GM18517 (cell line): ENCODE data around the gene ZC3H14.
"Not testable (repeated sequence)": the region's sequence is repeated elsewhere in the genome, so short reads cannot be mapped to it uniquely, and the experiment has no call there.

ENCODE experiments used
- ATAC-seq: cut with Tn5 transposase; IDR thresholded peaks from one replicate; pipeline ENCODE4 v1.9.1; 2021; ENCODE audit warnings: mild to moderate bottlenecking, moderate library complexity; ENCODE audit not compliant: unreplicated experiment

The ZC3H14 gene

GRCh38 chr14:88562831-88563686 is at the start of gene ZC3H14:
ZC3H14 (plus strand) TSS chr14:88563037; CDS start chr14:88563134, 97 bp downstream.
- peak; percentile 90 for ATAC-seq

- ATAC-seq, result no peak
Observed at GRCh38 chr14:88515499-88516221, 47.2 kb upstream of the ZC3H14 start.

GRCh38 chr14:88516861-88517357 is 45.9 kb upstream of the ZC3H14 start:
- ATAC-seq, result no peak

- ATAC-seq, result no peak
Observed at GRCh38 chr14:88518592-88519512, 44.0 kb upstream of the ZC3H14 start.

GRCh38 chr14:88519907-88520306 is 42.9 kb upstream of the ZC3H14 start:
- no peak for ATAC-seq

- ATAC-seq, result no peak
Observed at GRCh38 chr14:88521818-88522217, 41.0 kb upstream of the ZC3H14 start.

GRCh38 chr14:88522393-88522792 is 40.4 kb upstream of the ZC3H14 start:
- ATAC-seq, result no peak

- ATAC-seq, result not testable (repeated sequence)
Observed at GRCh38 chr14:88529889-88530288, 32.9 kb upstream of the ZC3H14 start.

- no peak for ATAC-seq
Observed at GRCh38 chr14:88533064-88533602, 29.7 kb upstream of the ZC3H14 start.

- no peak for ATAC-seq
Observed at GRCh38 chr14:88535149-88535548, 27.7 kb upstream of the ZC3H14 start.

GRCh38 chr14:88535813-88536212 is 27.0 kb upstream of the ZC3H14 start:
- no peak for ATAC-seq

GRCh38 chr14:88541324-88541723 is 21.5 kb upstream of the ZC3H14 start:
- ATAC-seq, result no peak

GRCh38 chr14:88542857-88543795 is 19.7 kb upstream of the ZC3H14 start:
- ATAC-seq, result no peak

GRCh38 chr14:88545256-88545655 is 17.6 kb upstream of the ZC3H14 start:
- ATAC-seq, result no peak

GRCh38 chr14:88546621-88547385 is 16.0 kb upstream of the ZC3H14 start:
- ATAC-seq, result no peak

- ATAC-seq, result no peak
Observed at GRCh38 chr14:88547386-88547780, 15.5 kb upstream of the ZC3H14 start.

GRCh38 chr14:88550078-88550477 is 12.8 kb upstream of the ZC3H14 start:
- ATAC-seq, result no peak

GRCh38 chr14:88551094-88551870 is 11.6 kb upstream of the ZC3H14 start:
- ATAC-seq, result no peak
